Activated CD8-positive, alpha-beta memory T cell treated with anti-CD3 and anti-CD28 coated beads, Interleukin-2, amount 50 U/mL, for 24 hours (primary cell): Measurements from ENCODE around the gene PROK1.
A peak's percentile ranks its signal among the peaks of the same experiment; 100 is the strongest.
"Not testable (repeated sequence)": the region's sequence is repeated elsewhere in the genome, so short reads cannot be mapped to it uniquely, and the experiment has no call there.

ENCODE experiments used
- DNase-seq: peaks from one replicate; pipeline ENCODE4 v3.0.0-alpha.2; 2020; ENCODE audit errors: extremely low read depth

Gene PROK1

DNA sequence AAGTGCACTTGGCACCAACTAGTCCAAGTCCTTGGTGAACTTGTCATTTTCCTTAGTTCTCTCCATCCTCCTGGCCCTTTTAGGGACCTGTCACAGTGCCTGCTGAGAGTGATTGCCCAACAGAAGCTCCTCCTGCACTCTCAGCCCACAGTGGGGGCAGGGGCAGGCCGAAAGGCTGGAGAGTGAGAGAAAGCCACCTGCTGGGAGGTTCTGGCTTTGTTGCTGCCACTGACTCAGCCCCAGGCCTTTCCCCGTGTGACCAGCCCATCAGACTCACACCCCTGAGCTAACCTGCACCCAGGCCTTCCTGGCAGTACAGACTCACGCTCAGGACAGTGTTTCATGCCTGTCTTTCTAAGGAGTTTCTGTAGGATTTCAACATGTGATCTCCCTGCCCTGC lies 17.1 kb upstream of the PROK1 start:
- DNase-seq, result no peak

DNA sequence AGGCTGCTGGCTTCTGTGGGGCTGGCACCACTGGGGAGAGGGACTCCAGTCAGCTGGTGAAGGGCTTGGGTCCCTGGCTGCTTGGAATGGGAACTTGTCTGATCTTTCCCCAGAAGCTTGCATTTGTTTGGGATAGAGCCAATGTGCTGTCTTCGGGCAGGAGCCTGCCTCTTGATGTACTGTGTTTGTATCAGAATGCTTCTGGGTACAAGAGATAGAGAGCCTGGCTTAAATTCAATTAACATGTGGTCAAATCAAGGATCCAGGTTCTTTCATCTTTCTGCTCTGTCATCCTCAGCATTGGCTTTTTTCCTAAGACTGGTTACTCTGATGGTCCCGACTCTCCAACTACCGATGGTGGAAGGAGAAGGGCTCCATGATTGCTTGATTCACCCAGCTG lies 16.0 kb upstream of the PROK1 start:
- DNase-seq, result no peak

DNA sequence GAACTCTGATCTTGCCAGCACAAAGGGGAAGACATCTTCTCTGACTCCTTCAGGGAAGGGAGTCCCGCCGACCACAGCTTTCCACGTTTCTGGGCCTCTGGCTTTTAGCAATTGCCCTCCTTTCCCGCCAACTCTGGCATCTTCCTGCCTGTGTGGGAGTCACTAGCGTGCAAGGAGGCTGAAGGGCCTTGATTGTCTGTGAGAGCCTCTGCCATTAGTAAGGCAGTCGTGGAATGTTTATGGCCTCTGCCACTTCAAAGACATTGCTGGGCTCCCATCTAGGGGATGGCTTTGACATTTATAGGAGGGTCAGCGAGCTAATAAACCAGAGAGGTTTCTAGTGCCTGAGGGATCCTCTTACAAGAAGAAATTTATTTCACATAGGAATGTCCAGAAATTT lies 14.3 kb upstream of the PROK1 start:
- DNase-seq, result no peak

DNA sequence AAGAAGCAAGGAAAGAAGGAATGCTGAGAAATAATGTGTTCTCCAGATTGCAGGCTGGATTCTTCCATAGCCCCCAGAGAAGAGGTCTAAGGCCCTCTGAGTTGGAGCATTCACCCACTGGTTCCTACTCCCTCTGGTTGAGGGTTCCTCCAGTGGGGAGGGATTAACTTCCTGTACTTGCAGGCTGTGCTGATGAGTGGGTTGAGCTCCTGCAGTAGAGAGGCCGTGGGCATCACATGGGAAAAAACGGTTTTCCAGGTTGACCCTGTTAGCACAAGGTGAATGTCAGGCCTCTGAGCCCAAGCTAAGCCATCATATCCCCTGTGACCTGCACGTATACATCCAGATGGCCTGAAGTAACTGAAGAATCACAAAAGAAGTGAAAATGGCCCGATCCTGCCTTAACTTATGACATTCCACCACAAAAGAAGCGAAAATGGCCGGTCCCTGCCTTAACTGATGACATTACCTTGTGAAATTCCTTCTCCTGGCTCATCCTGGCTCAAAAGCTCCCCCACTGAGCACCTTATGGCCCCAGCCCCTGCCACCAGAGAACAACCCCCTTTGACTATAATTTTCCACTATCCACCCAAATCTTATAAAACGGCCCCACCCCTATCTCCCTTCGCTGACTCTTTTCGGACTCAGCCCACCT lies 13.2 kb upstream of the PROK1 start:
- DNase-seq, result not testable (repeated sequence)

DNA sequence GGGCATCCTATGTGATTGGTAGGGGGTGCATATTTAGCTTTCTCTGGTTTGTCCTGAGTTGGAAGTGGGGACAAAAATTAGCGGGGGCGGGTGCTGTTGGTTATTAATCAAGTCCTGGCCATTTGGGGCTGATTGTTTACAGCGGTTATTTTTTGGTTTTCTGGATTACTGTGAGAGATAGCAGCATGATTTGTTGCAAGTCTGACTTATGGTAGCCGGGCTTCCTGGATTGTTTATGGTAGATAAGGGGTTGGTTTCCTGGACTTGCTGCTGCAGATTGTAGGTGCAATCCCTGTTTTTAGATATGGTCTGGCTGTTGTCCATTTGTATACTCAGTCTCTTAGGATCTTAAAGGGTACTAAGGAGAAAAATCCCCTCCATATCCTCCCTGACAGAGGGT lies 12.1 kb upstream of the PROK1 start:
- DNase-seq, result no peak

DNA sequence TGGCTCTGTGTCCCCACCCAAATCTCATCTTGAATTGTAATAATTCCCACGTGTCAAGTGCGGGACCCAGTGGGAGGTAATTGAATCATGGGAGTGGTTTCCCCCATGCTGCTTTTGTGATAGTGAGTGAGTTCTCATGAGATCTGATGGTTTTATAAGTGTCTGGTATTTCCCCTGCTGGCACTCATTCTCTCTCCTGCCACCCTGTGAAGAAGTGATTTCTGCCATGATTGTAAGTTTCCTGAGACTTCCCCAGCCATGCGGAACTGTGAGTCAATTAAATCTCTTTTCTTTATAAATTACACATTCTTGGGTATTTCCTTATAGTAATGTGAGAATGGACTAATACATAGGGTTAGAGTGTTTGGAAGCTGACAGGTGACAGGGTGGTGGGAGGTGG lies 11.1 kb upstream of the PROK1 start:
- DNase-seq, result not testable (repeated sequence)

DNA sequence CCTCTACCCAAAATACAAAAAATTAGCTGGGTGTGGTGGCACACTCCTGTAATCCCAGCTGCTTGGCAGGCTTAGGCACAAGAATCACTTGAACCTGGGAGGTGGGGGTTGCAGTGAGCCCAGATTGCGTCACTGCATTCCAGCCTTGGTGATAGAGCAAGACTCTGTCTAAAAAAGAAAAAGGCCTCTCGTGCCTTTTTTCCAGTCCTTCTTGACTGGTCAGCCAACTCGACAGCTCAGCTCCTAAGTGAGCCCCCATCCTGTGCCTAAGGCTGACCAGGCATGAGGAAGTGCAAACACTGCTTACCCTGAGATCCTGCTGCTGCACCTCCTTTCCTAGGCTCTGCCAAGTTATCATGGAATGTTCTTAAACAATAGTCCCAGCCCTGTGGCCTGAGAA lies 10.1 kb upstream of the PROK1 start:
- DNase-seq, result no peak

DNA sequence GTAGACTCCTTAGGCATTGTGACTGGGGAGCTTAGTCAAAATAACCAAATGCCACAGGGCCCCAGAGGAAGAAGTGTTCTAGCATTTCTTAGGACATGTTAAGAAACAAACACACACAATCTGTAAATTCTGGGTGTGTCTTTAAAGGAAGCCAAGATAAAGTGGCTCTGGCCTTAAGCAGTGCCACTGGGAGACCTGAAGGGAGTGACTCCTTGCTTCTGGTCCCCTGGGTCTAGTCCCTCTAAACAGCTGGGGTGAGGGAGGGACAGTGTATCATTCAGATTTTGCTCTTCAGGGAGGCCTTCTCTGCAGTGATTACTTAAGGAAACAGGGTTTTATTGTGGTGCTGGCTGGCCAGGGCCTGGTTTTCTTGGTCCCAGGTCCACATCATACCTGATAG lies 9.1 kb upstream of the PROK1 start:
- no peak for DNase-seq

DNA sequence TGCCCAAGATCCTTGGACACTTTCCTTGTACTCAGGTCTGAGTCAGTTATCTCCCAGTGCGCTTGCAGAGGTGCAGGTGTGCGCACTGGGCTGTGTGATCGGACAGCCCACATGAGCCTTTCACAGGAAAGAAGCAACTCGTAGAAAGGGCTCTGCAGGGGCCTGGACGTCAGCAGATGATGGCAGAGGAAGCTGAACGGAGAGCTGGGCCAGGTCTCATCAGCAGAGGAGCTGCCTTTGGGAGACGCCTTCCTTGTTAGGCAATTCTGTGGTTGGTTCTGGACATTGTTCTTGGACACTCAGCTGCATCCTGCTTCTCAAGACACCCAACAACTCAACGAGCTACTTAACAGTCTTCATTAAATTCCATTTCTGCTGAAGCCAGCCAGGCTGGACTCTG lies 7.5 kb upstream of the PROK1 start:
- no peak for DNase-seq

DNA sequence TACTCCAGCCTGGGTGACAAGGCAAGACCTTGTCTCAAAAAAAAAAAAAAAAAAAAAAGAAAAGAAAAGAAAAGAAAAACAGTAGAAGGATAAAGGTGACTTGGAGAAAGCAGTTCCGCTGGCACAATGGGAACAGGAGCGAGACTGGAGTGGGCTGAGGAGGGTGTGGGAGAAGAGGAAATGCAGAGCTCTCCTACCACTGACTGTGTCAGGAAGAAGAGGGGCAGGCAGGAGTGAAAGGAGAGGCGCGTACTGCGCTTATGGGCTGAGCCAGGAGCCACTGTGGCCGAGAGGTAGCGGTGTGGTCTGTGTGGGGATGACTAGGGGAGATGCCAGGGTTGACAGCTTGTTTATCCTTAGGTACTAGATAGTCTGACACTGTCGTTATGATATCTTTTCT lies 6.4 kb upstream of the PROK1 start:
- DNase-seq, result no peak

DNA sequence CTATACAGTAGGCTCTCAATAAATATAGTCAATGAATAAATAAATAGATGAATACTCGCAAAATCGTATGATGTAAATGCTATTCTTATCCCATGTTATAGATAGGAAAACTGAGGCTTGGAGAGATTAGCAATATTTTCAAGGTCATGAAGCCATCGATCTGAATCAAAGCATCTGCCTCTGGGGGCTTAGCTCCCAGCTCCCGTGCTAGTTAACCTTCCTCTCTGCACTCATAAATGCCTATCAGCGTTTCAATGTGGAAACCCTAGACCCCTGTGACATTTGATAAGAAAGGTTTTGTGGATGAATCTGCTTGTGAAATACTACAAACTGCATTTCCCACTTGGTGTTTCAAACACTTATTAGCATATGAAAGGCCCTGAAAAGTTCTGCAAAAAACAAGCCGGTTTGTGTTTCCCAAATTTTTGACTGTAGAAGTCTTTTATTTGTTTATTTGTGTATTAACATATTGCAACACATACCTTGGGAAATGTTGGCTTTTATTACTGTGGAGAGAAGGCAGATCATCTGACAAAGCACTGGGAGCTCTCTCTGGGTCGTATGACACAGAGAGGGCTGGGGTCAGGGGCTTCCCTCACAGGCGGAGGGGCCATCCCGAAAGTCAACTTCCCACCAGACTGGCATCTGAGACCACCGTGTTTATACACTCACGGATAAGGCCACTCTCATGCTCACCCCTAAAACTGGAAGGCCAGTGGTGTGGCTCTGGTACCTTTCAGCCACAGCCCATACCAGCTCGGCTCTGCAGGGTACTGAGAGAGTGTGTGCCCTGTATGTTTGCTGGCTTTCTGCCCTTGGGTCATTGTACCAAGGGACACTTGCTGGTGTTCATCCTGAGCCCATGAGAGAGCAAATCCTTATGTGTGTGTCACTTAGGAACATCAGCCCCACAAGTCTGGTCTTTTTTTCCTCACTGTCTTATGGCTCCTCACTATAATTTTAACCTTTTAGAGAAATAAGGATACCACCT lies 993 bp upstream of the PROK1 start:
- DNase-seq, result no peak

DNA sequence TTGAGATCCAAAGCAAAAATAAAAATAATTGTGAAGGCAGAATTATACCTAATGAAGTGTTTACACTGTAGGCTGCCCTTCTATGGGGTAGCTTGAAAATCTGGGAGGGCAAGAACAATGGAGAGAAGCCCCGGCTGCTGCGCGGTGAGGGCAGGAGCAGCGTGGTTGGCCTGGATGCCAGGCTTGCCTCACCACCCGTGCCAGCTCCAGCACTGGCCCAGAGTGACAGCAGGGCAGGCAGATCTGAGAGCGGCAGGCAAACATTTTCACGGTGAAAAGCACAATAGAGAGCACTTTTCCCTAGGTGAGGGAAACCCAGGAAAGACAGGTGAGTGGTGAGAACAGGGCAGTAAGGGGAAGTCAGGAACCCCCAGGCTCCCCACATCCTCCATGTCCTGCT lies 1.4 kb downstream of the PROK1 start:
- no peak for DNase-seq

DNA sequence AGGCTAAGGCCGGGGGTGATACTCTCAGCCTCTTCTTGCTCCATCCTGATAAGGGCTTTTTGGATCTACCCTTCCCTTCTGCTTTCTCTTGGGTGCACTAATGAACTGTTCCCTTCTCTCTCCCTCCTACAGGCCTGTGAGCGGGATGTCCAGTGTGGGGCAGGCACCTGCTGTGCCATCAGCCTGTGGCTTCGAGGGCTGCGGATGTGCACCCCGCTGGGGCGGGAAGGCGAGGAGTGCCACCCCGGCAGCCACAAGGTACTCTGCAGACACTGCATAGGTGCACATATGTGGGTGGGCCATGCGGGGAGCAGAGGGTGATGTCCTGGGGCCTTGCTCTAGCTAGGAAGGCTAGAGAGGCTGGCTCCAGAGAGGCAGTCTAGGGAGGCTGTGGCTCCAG lies 2.9 kb downstream of the PROK1 start:
- no peak for DNase-seq

DNA sequence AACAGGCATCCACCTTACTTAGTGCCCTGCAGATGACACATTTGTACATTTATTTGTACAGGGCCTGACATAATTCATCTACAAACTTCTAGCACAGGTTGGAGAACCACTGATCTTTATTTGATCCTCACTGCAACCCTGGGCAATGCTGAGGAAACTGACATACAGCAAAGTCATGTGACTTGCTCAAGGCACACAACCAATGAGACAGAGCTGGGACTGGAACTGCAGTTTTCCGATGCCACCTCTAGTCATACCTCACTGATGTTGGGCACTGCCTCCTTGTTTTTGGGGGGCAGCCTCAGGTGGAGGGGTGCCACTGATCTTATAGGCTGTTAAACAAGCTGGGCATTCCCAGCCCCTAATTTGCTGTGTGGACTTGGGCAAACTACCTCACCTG lies 3.4 kb downstream of the PROK1 start:
- DNase-seq, result no peak

DNA sequence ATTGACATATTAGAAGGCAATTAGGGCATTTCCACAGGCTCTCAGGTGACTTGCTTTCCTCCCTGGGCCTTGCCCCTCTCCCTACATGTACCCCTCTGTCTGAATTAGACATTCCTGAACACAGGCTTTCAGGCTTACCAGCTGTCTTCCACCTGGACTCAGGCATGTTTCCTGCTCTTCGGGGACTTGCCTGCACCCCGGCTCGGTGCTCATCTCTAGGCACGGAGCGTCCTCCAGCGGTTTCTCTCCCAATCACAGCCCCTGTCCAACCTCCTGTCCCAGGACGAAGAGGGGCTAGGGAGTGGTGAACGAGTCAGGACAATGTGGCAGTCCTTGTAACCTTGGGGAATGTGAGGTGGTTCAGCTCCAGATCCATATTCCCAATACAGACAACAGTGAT lies 4.2 kb downstream of the PROK1 start:
- no peak for DNase-seq

DNA sequence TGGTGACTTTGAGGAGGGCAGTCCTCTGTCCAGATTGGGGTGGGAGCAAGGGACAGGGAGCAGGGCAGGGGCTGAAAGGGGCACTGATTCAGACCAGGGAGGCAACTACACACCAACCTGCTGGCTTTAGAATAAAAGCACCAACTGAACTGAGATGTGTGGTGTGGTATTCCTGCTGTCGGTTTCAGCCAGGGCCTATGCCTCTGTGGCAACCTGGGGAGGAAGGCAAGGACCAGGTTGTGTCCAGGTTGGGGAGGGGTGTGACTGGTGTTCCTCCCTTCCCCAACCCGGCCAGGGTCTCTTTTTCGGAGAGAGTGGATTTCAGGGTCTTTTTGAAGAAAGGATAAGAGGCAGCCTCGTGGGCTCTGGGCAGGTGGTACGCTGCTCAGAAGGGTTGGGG lies 6.3 kb downstream of the PROK1 start:
- no peak for DNase-seq

DNA sequence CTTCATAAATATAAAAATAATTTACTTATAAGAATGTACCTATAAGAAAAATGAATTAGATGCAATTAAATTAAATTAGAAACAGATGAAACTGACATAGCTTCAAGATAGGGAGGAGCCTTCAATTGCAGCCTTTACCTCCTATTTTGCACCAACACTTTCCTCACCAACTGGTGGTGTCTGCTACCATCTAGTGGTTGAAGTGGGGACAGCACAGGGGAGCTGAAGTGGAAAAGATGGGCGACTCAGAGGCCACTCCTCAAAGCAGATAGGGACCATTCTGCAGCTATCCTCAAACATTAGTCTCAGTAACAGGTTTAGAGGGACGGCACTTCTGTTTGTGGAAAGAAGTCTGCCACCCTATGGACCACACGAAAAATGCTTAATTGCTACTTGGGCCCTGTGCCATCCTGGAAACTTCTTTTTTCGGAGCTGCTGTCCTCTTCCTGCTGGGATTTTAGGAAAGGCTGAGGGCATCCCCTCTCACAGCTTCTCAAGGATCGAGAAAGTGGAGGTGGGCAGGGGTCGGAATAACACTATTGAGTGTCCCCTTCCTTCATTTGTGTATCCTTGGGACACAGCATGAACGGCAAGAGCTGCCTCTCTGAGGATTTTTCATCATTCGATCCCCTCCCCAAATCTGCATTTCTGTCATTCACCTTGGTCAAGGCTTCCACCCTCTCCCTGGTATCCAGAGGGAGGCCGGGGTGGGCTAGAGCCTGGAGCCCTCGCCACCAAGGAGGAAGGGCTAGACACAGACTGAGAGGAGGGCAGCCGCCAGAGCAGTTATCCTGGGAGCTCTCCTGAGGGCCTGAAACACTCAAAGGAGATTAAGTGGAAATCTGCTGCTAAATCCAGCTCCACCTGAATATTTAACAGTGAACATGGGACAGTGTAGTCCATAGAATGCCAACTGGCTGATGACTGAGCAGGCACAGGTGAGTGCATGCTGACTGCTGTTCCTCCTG lies 9.6 kb downstream of the PROK1 start:
- peak; percentile 76 for DNase-seq

DNA sequence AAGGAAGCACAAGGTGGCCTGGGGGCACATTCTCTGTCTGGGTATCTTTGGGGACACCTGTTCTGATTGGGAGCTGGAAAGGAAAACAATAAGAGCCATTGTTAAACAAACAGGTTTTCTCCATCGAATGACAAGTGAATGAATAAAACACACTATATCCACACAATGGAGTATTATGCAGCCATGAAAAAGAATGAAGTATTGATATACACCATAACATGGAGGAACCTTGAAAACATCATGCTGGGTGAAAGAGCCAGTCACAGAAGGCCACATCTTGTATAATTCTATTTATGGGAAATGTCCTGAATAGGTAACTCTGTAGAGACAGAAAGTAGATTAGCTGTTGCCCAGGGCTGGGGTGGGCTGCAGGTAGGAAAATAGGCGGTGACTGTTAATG lies 11.1 kb downstream of the PROK1 start:
- no peak for DNase-seq

DNA sequence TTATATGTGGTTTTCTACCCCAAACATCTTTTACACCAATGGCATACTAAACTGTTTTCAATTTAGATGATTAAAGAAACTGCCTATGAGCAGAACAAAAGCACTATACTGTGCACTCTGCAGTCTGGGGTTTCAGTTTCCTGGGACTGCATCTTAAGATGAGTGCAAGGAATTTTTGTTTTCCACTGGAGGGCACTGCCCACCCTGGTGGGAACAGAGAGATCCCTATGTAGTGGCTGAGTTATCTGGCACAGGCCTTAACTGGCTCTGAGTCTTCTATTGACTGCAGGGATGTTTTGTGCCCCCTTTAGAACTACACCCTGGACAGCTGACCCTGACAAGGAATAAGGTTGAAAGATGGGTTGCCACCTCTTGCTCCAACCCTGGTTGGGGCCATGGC lies 12.0 kb downstream of the PROK1 start:
- DNase-seq, result no peak

DNA sequence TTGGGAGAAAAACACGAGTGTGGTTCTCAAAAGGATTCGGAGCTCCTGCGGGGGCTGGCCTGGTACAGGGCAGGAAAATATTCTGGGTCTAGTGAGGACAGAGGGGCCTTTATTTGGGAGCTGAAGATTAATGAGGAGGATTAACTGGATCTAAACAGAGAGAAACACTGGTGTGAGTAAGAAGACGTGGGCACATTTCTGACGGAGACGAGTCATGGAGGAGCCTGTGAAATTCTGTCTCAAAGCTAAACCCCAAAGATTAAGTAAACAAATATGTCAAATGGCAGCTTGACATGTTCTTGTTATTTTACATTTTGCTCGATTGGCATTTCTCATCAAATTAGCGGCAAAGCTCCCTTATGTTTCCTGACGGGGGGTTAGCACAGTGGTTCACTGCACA lies 12.8 kb downstream of the PROK1 start:
- DNase-seq, result no peak

DNA sequence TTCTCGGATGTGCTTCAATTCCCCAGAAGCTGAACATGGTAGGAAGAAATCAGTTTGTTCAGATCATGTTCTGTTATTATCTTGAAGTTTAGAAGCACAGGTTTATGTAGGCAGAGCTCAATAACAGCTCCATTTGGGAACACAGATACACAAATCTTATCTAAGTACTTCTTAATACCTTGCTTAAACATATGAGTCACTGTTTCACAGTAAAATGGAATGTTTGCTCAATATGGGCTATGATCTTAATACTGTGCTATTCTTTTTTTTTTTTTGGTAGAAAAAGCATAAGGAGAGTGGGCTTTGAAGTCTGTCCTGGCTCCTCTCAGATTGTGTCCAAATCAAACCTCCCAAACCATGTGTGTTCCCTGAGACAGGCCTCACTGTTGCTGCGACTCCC lies 13.4 kb downstream of the PROK1 start:
- no peak for DNase-seq
